ENCODE results near the gene CACNA2D3.
"Not testable (repeated sequence)": the region's sequence is repeated elsewhere in the genome, so short reads cannot be mapped to it uniquely, and the experiment has no call there.

CACNA2D3 gene

GRCh38 chr3:54608041-54608440, 485.7 kb downstream of the CACNA2D3 start:
- H3K9ac ChIP-seq (ENCODE audit: low read depth, low read length) = no peak overlapping the region
- no peaks in the 10 kb centered on the region for H3K4me1 ChIP-seq (ENCODE audit: insufficient read depth, low read length)
- H3K9me3 ChIP-seq (ENCODE audit: insufficient read depth, low read depth, low read length) = no peaks in the 10 kb centered on the region
- no peaks in the 10 kb centered on the region for H3K27me3 ChIP-seq (ENCODE audit: insufficient read depth, low read length)
- no peaks in the 10 kb centered on the region for H3K36me3 ChIP-seq (ENCODE audit: insufficient read depth, low read depth, low read length)
- no peak overlapping the region for H3K4me3 ChIP-seq (ENCODE audit: low read length)
- no peak overlapping the region for H3K27ac ChIP-seq (ENCODE audit: low read length)

- no peaks in the 10 kb centered on the region for H3K36me3 ChIP-seq (ENCODE audit: insufficient read depth, low read depth, low read length)
- no peak overlapping the region for H3K27ac ChIP-seq (ENCODE audit: low read length)
- no peaks in the 10 kb centered on the region for H3K4me1 ChIP-seq (ENCODE audit: insufficient read depth, low read length)
- H3K9ac ChIP-seq (ENCODE audit: low read depth, low read length) = no peak overlapping the region
- H3K27me3 ChIP-seq (ENCODE audit: insufficient read depth, low read length) = no peaks in the 10 kb centered on the region
- H3K4me3 ChIP-seq (ENCODE audit: low read length) = no peak overlapping the region
- H3K9me3 ChIP-seq (ENCODE audit: insufficient read depth, low read depth, low read length) = no peaks in the 10 kb centered on the region
Measured at GRCh38 chr3:54619053-54619452, 496.7 kb downstream of the CACNA2D3 start.

GRCh38 chr3:54619531-54619930, 497.2 kb downstream of the CACNA2D3 start:
- Histone ChIP-seq H3K9ac (ENCODE audit: low read depth, low read length) (no peak overlapping the region), H3K36me3 (ENCODE audit: insufficient read depth, low read depth, low read length) (no peaks in the 10 kb centered on the region), H3K4me3 (ENCODE audit: low read length) (no peak overlapping the region), H3K27me3 (ENCODE audit: insufficient read depth, low read length) (no peaks in the 10 kb centered on the region), H3K4me1 (ENCODE audit: insufficient read depth, low read length) (no peaks in the 10 kb centered on the region), H3K9me3 (ENCODE audit: insufficient read depth, low read depth, low read length) (no peaks in the 10 kb centered on the region), H3K27ac (ENCODE audit: low read length) (no peak overlapping the region)

- Histone ChIP-seq H3K36me3 (ENCODE audit: insufficient read depth, low read depth, low read length) (no peaks in the 10 kb centered on the region), H3K4me3 (ENCODE audit: low read length) (no peak overlapping the region), H3K27me3 (ENCODE audit: insufficient read depth, low read length) (no peaks in the 10 kb centered on the region), H3K9me3 (ENCODE audit: insufficient read depth, low read depth, low read length) (no peaks in the 10 kb centered on the region), H3K27ac (ENCODE audit: low read length) (no peak overlapping the region), H3K4me1 (ENCODE audit: insufficient read depth, low read length) (no peaks in the 10 kb centered on the region), H3K9ac (ENCODE audit: low read depth, low read length) (no peak overlapping the region)
Measured at GRCh38 chr3:54621184-54621583, 498.8 kb downstream of the CACNA2D3 start.

GRCh38 chr3:54622678-54623077, 500.3 kb downstream of the CACNA2D3 start:
- no peaks in the 10 kb centered on the region for H3K4me1 ChIP-seq (ENCODE audit: insufficient read depth, low read length)
- H3K4me3 ChIP-seq (ENCODE audit: low read length) = no peak overlapping the region
- H3K27me3 ChIP-seq (ENCODE audit: insufficient read depth, low read length) = no peaks in the 10 kb centered on the region
- no peak overlapping the region for H3K27ac ChIP-seq (ENCODE audit: low read length)
- H3K9ac ChIP-seq (ENCODE audit: low read depth, low read length) = no peak overlapping the region
- no peaks in the 10 kb centered on the region for H3K36me3 ChIP-seq (ENCODE audit: insufficient read depth, low read depth, low read length)
- no peaks in the 10 kb centered on the region for H3K9me3 ChIP-seq (ENCODE audit: insufficient read depth, low read depth, low read length)

- Histone ChIP-seq H3K27ac (ENCODE audit: low read length) (no peak overlapping the region), H3K4me3 (ENCODE audit: low read length) (no peak overlapping the region), H3K36me3 (ENCODE audit: insufficient read depth, low read depth, low read length) (peaks cover 2% of the 10 kb centered on the region), H3K9me3 (ENCODE audit: insufficient read depth, low read depth, low read length) (no peaks in the 10 kb centered on the region), H3K27me3 (ENCODE audit: insufficient read depth, low read length) (no peaks in the 10 kb centered on the region), H3K9ac (ENCODE audit: low read depth, low read length) (no peak overlapping the region), H3K4me1 (ENCODE audit: insufficient read depth, low read length) (peaks cover 4% of the 10 kb centered on the region; the same call in 1 of the 2 replicates)
Measured at GRCh38 chr3:54625805-54626787, 503.7 kb downstream of the CACNA2D3 start.

GRCh38 chr3:54628888-54629441, 506.6 kb downstream of the CACNA2D3 start:
- Histone ChIP-seq H3K9ac (ENCODE audit: low read depth, low read length) (no peak overlapping the region), H3K27me3 (ENCODE audit: insufficient read depth, low read length) (no peaks in the 10 kb centered on the region), H3K36me3 (ENCODE audit: insufficient read depth, low read depth, low read length) (peaks cover 30% of the 10 kb centered on the region), H3K9me3 (ENCODE audit: insufficient read depth, low read depth, low read length) (no peaks in the 10 kb centered on the region), H3K4me3 (ENCODE audit: low read length) (no peak overlapping the region), H3K4me1 (ENCODE audit: insufficient read depth, low read length) (peaks cover 8% of the 10 kb centered on the region; the same call in 1 of the 2 replicates), H3K27ac (ENCODE audit: low read length) (no peak overlapping the region)

GRCh38 chr3:54630101-54630623, 507.8 kb downstream of the CACNA2D3 start:
- Histone ChIP-seq H3K9me3 (ENCODE audit: insufficient read depth, low read depth, low read length) (no peaks in the 10 kb centered on the region), H3K9ac (ENCODE audit: low read depth, low read length) (no peak overlapping the region), H3K27me3 (ENCODE audit: insufficient read depth, low read length) (no peaks in the 10 kb centered on the region), H3K4me3 (ENCODE audit: low read length) (no peak overlapping the region), H3K36me3 (ENCODE audit: insufficient read depth, low read depth, low read length) (peaks cover 35% of the 10 kb centered on the region), H3K27ac (ENCODE audit: low read length) (no peak overlapping the region), H3K4me1 (ENCODE audit: insufficient read depth, low read length) (peaks cover 11% of the 10 kb centered on the region; the same call in 1 of the 2 replicates)

GRCh38 chr3:54631001-54631400, 508.6 kb downstream of the CACNA2D3 start:
- H3K4me1 ChIP-seq (ENCODE audit: insufficient read depth, low read length) = peaks cover 11% of the 10 kb centered on the region; the same call in 1 of the 2 replicates
- H3K36me3 ChIP-seq (ENCODE audit: insufficient read depth, low read depth, low read length) = peaks cover 39% of the 10 kb centered on the region
- H3K27ac ChIP-seq (ENCODE audit: low read length); H3K9ac ChIP-seq (ENCODE audit: low read depth, low read length); H3K9me3 ChIP-seq (ENCODE audit: insufficient read depth, low read depth, low read length); H3K4me3 ChIP-seq (ENCODE audit: low read length); H3K27me3 ChIP-seq (ENCODE audit: insufficient read depth, low read length): not testable (repeated sequence)

- Histone ChIP-seq H3K36me3 (ENCODE audit: insufficient read depth, low read depth, low read length) (peaks cover 46% of the 10 kb centered on the region), H3K27ac (ENCODE audit: low read length) (no peak overlapping the region), H3K4me3 (ENCODE audit: low read length) (no peak overlapping the region), H3K4me1 (ENCODE audit: insufficient read depth, low read length) (peaks cover 11% of the 10 kb centered on the region; the same call in 1 of the 2 replicates), H3K9me3 (ENCODE audit: insufficient read depth, low read depth, low read length) (no peaks in the 10 kb centered on the region), H3K27me3 (ENCODE audit: insufficient read depth, low read length) (no peaks in the 10 kb centered on the region), H3K9ac (ENCODE audit: low read depth, low read length) (no peak overlapping the region)
Measured at GRCh38 chr3:54631516-54632325, 509.4 kb downstream of the CACNA2D3 start.

- no peak overlapping the region for H3K27ac ChIP-seq (ENCODE audit: low read length)
- no peak overlapping the region for H3K9ac ChIP-seq (ENCODE audit: low read depth, low read length)
- no peaks in the 10 kb centered on the region for H3K9me3 ChIP-seq (ENCODE audit: insufficient read depth, low read depth, low read length)
- peaks cover 51% of the 10 kb centered on the region for H3K36me3 ChIP-seq (ENCODE audit: insufficient read depth, low read depth, low read length)
- peaks cover 11% of the 10 kb centered on the region; the same call in 1 of the 2 replicates for H3K4me1 ChIP-seq (ENCODE audit: insufficient read depth, low read length)
- H3K4me3 ChIP-seq (ENCODE audit: low read length) = no peak overlapping the region
- no peaks in the 10 kb centered on the region for H3K27me3 ChIP-seq (ENCODE audit: insufficient read depth, low read length)
Measured at GRCh38 chr3:54632326-54632665, 509.9 kb downstream of the CACNA2D3 start.

Measured in iPS-20b (cell line).